Kidney tubule cell (primary cell): ENCODE data around the gene NIPSNAP3A.

Experiments
- DNase-seq: peaks from one replicate; pipeline ENCODE4 v3.0.0-alpha.2; 2018; ENCODE audit warnings: low spot score

The NIPSNAP3A gene

GRCh38 chr9:104774831-104775573 is 27.5 kb downstream of the NIPSNAP3A start:
- no peak for DNase-seq

DNA sequence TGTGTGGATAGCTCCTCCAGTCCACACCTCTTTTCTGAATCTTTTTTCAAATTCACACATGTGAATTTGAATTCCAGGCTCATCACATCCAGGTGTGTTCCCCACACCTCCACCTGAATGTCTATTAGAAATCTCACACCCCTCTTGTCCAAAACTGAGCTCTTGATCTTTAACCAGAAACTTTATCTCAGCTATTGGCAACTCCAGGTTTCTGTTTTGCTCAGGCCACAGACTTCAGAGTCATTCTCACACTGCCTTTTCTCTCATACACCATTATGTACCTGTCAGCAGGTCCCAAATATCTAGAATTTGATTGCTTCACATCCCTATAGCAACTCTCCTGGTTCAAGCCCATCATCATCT is 28.1 kb downstream of the NIPSNAP3A start:
- DNase-seq: no peak

DNA sequence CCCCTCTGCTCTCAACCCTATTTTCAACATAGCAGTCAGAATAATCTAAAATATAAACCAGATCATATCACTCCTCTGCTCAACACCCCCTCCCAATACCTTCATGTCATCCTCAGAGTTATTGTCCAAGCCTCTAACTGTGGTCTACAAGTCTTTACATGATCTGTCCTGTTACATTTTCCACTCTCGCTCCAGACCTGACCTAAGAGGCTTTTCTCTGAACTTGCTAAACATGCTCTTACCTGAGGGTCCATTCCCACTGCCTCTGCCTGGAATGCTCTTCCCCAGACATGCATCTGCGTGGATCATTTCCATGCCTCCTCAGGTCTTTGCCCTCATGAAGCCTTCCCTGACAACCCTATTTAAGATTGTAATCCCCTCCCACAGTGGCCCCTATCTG is 28.5 kb downstream of the NIPSNAP3A start:
- DNase-seq: no peak

DNA sequence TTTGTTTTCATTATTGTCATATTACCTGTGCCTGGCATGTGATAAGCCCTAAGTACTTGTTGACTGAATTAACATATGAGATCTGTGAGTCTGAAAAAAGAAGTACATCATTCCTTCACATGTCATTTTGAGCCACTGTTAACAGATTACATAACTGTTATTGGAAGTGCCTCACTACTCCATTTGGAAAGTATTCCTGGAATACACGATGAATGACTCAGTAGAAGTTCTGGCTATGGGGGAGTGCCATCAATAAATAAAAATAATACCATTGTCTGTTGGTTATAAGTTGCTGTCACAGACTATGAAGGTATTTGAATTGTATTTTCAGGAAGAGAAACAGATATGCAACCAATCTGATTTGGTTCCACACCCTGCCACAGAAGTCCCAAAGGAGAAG is 29.3 kb downstream of the NIPSNAP3A start:
- no peak for DNase-seq

DNA sequence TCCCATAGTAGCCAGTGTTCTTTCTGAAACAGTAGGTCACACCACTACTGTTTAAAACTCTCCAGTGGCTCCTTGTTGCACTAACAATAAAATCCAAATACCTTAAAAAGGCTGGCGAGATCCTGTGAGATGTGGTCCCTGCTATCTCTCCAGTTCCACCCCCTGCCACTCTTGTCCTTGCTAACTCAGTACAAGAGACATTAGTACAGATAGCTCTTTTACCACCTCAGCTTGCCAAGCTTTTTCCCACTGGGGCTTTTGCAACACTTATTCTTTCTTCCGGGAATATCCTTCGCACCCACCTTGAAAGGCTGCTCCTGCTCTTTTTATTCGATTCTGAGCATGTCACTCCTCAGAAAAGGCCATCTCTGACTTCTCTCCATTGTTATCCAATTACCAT is 31.3 kb downstream of the NIPSNAP3A start:
- no peak for DNase-seq

- DNase-seq: no peak
These were observed 31.9 kb downstream of the NIPSNAP3A start for GRCh38 chr9:104779334-104779733.

- DNase-seq: no peak
These were observed 32.6 kb downstream of the NIPSNAP3A start for GRCh38 chr9:104779946-104780535.

DNA sequence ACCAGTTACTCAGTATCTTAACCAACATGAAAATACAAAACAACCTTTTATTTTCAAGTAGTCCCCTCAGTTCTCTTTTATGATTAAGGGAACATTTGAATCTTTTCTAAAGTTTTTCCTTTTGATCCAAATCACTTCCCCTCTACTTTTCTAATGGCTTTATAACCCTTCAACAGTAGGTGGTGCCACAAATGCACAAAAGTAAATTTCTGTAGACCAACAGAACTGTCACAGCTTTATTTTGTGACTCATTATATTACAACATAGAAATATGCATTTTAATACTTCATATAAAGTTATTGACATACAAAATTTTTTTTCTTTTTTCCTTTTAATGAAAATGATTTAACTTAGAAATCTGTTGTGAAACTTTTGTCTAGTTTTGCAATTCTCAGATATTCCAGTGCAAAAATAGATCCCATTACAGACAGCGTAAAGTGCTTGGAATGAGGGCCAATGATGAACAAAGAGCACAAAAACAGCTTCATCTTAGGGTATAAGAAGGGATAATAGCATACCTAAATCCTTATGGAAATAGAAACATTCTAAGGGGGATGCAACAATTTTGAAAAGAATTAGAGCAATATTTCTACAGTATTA is 33.4 kb downstream of the NIPSNAP3A start:
- DNase-seq: peak; percentile 29

- no peak for DNase-seq
These were observed 36.1 kb downstream of the NIPSNAP3A start for GRCh38 chr9:104783588-104783987.

DNA sequence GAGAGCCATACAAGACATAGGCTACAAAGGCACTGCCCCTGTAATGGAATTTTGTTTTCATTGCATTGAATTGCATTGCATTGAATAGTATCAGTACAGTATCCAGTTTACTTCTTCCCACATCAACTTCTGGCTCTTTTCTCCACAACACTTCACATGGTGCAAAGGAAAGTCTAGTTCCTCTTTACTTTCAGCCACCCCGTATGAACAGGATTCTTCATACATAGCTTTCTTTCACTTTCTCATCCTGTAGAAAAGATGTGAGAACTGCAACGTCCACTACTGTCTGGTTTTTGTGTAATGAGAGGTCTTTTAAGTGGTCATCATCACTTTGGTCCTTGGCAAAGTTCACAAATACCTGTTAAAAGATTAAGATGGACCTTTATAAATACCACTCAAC is 36.6 kb downstream of the NIPSNAP3A start:
- no peak for DNase-seq

DNA sequence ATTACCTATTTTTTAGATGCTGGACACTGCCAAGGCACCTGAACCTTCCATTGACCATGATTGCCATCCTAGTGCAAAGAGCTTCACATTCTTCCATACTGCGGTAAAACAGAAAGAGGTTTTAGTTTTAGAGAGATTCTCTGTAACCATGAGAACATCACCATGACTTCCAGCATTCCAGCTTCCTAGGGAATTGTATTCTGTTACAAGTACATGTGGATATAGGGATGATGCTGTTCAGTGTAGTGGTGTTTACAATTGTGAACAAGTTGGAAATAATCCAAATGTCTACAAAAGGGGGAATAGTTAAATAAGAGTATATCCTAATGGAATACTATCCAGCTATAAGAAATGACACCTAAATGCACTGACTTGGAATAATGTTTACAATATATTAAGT is 38.8 kb downstream of the NIPSNAP3A start:
- no peak for DNase-seq

DNA sequence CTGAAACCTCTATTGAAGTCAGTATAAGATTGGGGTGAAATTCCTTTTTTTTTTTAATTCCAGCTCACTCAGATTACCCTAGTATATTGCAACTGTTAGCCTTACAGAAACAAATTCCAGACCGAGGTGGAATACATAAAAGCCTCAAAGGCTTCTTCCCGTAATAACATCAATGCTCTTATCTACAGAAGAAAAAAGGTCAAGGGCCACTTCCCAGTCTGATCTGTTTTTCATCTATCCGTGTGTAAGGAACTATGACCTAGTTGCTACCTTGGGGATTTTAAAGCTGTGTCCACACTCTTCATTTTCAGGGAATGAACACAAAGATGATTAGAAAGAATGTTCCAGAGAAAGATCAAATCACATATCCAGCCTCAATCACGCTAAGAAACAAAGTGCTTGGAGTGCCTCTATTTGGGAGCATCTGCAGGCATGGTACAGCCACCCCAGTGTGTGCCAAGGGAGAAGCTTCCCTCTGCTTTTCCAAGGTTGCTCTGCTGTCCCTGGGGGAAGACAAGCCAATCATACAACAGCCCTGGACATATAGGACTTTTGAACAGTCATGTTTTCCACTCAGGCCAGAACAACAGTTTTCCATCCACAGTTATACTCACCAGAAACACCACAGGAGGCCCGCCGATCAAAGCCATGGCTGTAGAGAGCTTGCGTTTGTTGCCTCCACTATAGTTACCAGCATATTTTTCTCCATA is 40.0 kb downstream of the NIPSNAP3A start:
- DNase-seq: no peak

DNA sequence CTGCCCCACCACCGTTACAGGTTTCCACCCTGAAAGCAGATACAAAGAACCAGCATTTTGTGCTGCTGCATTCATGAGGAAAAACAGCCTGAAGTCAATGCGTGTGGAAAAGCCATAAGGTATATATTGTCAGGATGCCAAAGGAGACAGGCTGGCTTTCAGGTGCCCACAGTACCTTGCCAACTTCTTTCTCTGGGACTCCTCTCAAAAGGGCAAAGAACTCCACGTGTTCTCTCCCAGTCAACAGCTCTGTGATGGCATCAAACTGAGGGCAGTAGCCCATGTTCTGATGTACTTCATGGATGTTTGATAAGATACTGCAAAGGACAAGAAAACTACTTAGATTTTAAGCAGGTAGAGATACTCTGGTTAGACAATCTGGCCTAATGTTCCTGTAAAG is 40.8 kb downstream of the NIPSNAP3A start:
- no peak for DNase-seq

- DNase-seq: no peak
These were observed 46.6 kb downstream of the NIPSNAP3A start for GRCh38 chr9:104794070-104794469.

DNA sequence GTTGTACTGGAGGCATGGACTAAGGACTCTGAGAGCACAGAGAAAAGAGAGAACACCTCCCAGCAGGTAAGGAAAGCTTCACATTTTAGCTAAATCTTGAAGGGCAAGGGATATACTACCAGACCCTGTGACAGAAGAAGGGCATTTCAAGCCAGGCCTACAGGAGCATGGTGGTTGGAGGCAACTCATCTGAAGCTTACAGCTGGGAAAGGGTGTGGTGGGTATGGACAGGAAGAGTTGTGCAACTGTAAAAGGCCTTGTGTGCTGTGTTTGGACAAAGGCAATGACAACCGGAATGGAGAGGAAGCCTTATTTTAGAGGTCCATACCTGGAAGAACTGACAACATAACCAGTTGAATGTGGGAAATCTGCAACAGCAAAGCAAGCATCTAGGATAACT is 47.6 kb downstream of the NIPSNAP3A start:
- no peak for DNase-seq

DNA sequence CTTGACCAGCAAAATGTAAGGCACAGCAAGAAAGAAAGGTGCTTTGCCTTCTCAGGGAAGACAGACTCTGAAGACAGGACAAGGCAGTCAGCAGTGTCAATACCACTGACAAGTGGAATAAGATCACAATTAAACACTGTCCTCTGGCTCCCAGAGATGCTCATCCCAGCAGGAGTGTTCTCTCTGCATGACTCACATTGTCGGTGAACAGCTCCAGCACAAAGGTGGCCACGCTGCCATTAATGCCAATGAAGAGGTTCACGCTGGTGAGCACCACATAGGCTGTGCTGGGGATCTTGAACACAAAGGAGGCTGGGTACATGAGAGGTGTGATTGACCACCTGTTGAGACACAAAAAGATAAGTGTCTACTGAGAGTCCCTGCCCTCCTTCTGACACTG is 48.4 kb downstream of the NIPSNAP3A start:
- no peak for DNase-seq

- DNase-seq: no peak
These were observed 50.9 kb downstream of the NIPSNAP3A start for GRCh38 chr9:104798209-104798995.

DNA sequence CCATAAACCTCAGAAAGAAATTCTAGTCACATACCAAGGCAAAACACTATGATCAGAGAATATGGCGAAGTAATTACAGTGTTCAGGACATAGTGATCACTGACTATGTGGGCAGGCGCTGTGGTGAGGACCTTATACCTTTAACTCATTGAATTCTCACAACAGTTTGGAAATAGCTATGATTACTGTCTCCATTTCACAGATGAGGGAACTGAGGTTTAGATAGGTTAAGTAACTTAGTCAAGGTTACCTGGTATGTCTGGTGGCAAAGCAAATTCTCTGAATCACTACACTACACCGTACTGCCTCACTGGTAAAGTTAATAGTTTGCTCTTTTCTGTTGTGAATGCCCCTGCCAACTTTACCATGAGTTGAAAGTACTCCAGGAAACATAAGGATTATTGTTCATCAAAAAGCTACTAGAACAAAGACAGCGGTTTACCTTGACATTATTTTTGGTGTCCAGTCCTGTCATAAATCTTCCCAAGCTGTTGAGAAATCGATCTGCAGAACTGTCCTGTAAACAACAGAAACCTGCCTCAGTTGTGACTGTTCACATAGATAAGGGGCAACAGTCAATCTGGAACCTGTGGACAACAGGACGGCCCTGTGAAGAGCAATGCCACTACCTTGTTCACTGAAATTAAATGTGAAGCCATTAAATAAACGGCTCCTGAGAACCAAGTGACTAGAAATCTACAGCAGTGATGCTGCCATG is 52.7 kb downstream of the NIPSNAP3A start:
- no peak for DNase-seq

- no peak for DNase-seq
These were observed 54.6 kb downstream of the NIPSNAP3A start for GRCh38 chr9:104802110-104802509.

- no peak for DNase-seq
These were observed 55.4 kb downstream of the NIPSNAP3A start for GRCh38 chr9:104802906-104803305.

GRCh38 chr9:104805441-104805840 is 58.0 kb downstream of the NIPSNAP3A start:
- no peak for DNase-seq
